Heart left ventricle (tissue), 13 donors: ENCODE data around the gene STRADA.

Source experiments
- POLR2A ChIP-seq, 2 donors: fragments of 450-650 bp; IDR thresholded peaks; one replicate each; pipeline ENCODE4 v1.6.1; 2017; ENCODE audit warnings: antibody characterized with exemption in 2 of 2, mild to moderate bottlenecking in 2 of 2, moderate library complexity in 2 of 2
- TF ChIP-seq, protein P1 (sequence below), 12 donors: fragments of 200-600 bp; sonication (generic) in 4 of 12; IDR thresholded peaks; one replicate each; pipeline versions ENCODE4 v1.5.0 to v1.8.0; 2018 to 2022; ENCODE audit warnings: antibody characterized with exemption in 12 of 12, mild to moderate bottlenecking in 5 of 12
- donor health status: ischemic (EF 13 %, LVEDD 7.1; RV severe dilation, severe dysfunction).
- donor health status: DM: no; HTN: yes; CAD: no.
- donor health status: DM: no; HTN: no; CAD: no.
- donor health status: ischemic (EF 25% LVEDD 6.9; RV normal size, moderate dysfunction).
- donor health status: ischemic (EF 25% LVEDD 5.7; RV mildly dilated, moderate dysfunction).
- donor health status: ischemic (EF 35%, LVEDD 5.7; RV mildly dilated, moderate dysfunction).
- donor health status: nonischemic (EF 11% LVEDD 7.7; RV severe dilation, severe dysfunction).
- donor health status: DM: yes; HTN: yes; CAD: no.
- donor health status: PGD.
- donor health status: ischemic (EF 29% LVEDD 5.4; RV normal size, mild dysfunction).
- donor health status: nonischemic (EF 23%, LVEDD 6.1; RV moderate dilation, normal function).

DNA sequence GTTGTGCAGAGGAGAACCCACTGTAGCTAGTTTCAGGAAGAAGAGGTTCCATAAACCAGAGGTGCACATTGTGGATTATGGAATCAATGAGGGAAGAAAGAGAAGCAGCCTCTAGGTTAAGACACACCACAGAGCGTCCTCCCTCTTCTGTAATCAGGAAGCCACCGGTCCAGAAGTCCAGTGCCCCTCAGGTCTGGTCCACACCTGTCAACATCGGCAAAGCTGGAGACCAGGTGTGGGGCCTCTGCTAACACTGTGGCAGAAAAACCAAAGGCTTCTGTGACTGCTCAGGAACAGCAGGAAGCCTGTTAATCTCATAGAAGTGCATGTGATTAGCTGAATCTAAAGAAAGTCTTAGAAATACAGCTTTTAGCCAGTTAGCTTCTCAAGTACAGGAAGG is 65.0 kb downstream of the STRADA start:
- TF ChIP-seq, protein P1, sequence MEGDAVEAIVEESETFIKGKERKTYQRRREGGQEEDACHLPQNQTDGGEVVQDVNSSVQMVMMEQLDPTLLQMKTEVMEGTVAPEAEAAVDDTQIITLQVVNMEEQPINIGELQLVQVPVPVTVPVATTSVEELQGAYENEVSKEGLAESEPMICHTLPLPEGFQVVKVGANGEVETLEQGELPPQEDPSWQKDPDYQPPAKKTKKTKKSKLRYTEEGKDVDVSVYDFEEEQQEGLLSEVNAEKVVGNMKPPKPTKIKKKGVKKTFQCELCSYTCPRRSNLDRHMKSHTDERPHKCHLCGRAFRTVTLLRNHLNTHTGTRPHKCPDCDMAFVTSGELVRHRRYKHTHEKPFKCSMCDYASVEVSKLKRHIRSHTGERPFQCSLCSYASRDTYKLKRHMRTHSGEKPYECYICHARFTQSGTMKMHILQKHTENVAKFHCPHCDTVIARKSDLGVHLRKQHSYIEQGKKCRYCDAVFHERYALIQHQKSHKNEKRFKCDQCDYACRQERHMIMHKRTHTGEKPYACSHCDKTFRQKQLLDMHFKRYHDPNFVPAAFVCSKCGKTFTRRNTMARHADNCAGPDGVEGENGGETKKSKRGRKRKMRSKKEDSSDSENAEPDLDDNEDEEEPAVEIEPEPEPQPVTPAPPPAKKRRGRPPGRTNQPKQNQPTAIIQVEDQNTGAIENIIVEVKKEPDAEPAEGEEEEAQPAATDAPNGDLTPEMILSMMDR (IDR thresholded peaks at IDR 0.05) = no peak
- no peak for TF ChIP-seq POLR2A (IDR thresholded peaks at IDR 0.05)
